ENCODE measurements around the gene SOWAHB. TPM values are rescaled to one million over a fixed set of nuclear protein-coding genes. Genes with fewer than 3 reads are reported as not detected.

Gene SOWAHB, protein sequence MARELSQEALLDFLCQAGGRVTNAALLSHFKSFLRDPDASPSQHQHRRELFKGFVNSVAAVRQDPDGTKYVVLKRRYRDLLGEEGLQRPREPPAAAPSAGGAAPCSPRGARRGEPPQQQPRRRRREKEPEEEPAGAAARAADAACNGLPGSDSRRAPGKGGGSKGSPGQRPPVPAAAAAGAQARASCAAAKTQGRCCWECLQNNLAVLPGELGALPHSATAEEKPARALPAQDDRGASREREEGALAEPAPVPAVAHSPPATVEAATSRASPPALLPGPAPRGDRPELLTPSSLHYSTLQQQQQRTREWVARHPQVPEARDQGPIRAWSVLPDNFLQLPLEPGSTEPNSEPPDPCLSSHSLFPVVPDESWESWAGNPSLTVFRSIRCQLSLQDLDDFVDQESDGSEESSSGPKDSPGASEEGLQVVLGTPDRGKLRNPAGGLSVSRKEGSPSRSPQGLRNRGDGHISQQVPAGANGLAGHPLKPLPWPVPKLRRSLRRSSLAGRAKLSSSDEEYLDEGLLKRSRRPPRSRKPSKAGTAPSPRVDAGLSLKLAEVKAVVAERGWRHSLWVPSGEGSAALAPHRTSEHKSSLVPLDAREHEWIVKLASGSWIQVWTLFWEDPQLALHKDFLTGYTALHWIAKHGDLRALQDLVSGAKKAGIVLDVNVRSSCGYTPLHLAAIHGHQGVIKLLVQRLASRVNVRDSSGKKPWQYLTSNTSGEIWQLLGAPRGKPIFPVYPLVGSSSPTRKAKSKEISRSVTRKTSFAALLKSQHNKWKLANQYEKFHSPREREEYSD
- not detected in 2 replicates for total RNA-seq (2014; rRNA removed; shearing (Covaris generic); ENCODE audit: low replicate concordance)

DNA sequence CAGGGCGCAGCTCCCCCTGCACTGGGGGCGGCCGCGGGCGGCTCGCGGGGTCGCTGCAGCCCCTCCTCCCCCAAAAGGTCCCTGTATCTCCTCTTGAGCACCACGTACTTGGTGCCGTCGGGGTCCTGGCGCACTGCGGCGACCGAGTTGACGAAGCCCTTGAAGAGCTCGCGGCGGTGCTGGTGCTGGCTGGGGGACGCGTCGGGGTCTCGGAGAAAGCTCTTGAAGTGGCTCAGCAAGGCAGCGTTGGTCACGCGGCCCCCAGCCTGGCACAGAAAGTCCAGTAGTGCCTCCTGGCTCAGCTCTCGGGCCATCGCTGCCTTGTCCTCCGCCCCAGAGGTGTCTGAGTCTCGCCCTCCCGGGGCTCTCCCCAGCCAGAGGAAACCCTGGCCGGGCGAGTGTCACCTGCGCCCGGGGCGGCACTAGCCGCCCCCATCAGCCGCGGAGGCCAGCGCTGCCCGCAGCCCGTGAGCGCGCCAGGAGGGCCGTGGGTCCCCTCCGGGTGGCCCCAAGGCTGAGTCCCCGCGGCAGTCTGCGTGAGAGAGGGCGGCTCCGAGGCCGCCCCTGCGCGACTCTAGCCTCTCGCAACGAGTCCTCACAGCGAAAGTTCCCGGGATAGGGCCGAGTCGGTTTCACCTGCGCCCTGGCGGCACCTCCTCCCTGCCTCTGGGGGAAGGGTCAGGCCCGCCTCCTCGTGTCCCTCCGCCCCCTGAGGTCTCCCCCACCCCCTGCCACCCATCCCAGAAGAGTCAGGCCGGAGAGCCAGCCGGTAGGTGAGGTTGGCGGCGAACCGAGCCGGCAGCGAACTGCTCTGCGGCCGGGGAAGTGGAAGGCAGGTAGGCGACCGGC, at the start of gene SOWAHB:
SOWAHB (minus strand) TSS at position 609 of the 849 bp plus-strand sequence; CDS start at position 314, 295 bp downstream.
- H2AFZ ChIP-seq (ENCODE audit: low read length), result no peak within 1 kb of the TSS
- H3K9me2 ChIP-seq (replicated peaks; ENCODE audit: insufficient read depth, low read length), result no peaks in the 10 kb centered on the region
- H4K20me1 ChIP-seq (ENCODE audit: insufficient read depth, low read depth, low read length), result no peaks in the 10 kb centered on the region
- H3K4me3 ChIP-seq (ENCODE audit: low read length), result no peak within 1 kb of the TSS
- H3K36me3 ChIP-seq (ENCODE audit: insufficient read depth, low read length), result no peaks in the 10 kb centered on the region
- no peak for DNase-seq
- H3K27me3 ChIP-seq (ENCODE audit: low read length), result no peaks in the 10 kb centered on the region
- no peak within 1 kb of the TSS for H3K27ac ChIP-seq (ENCODE audit: low read length)
- H3K4me1 ChIP-seq (ENCODE audit: low read length), result no peaks in the 10 kb centered on the region
- no peaks in the 10 kb centered on the region for H3K9me3 ChIP-seq (ENCODE audit: low read length)
- H3K9ac ChIP-seq (ENCODE audit: low read length), result no peak within 1 kb of the TSS
- H3K79me2 ChIP-seq (ENCODE audit: low read length), result no peaks in the 10 kb centered on the region
- no peak within 1 kb of the TSS for H3K4me2 ChIP-seq (ENCODE audit: low read depth, low read length, poor library complexity, severe bottlenecking)

DNA sequence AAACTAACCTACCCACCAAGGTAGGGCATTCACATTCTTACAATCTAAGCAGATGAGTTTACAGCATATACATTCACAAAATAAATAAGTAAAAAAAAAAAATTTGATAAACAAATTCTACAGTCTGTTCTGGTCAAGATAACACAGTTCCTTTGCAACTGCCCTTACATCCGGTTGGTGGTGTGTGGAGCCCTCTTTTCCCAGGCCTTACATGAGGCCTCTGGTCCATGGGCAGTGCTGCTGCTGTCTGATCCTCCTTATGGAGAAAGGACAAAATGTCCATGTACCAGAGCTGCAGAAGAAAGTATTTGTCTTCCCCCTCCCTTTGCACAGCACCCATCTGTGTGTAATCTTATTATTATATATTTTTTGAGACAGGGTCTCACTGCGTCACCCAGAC, 49.4 kb upstream of the SOWAHB start:
- Histone ChIP-seq H3K36me3 (ENCODE audit: insufficient read depth, low read length) (no peaks in the 10 kb centered on the region), H2AFZ (ENCODE audit: low read length) (no peak overlapping the region), H3K4me2 (ENCODE audit: low read depth, low read length, poor library complexity, severe bottlenecking) (no peak overlapping the region), H3K9me3 (ENCODE audit: low read length) (no peaks in the 10 kb centered on the region), H4K20me1 (ENCODE audit: insufficient read depth, low read depth, low read length) (0 out of 2 replicates have a peak, but pooled peaks cover 2% of the 10 kb centered on the region), H3K79me2 (ENCODE audit: low read length) (peaks cover 14% of the 10 kb centered on the region), H3K9ac (ENCODE audit: low read length) (no peak overlapping the region), H3K27me3 (ENCODE audit: low read length) (no peaks in the 10 kb centered on the region), H3K4me1 (ENCODE audit: low read length) (peaks cover 20% of the 10 kb centered on the region), H3K9me2 (replicated peaks; ENCODE audit: insufficient read depth, low read length) (no peaks in the 10 kb centered on the region), H3K27ac (ENCODE audit: low read length) (no peak overlapping the region), H3K4me3 (ENCODE audit: low read length) (no peak overlapping the region)
- peak; percentile 32 for DNase-seq

DNA sequence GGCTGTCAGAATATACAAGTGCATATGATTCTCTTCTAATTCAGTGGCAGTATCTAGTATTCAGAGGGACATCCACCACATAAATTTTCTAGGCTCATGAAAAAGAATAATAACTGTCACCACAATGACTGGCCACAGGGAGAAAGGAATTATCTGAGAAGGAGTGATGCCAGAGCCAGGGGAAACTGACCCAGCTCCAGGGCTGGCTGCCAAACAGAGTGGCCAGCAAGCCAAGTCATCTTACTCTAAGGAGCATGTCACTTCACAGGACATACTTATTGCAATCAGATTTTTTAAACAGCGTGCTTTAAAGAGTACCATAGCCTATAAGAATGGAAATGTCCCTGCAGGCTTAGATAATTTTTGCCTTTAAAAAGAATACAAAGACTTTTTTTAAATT, 45.8 kb upstream of the SOWAHB start:
- no peak overlapping the region for H3K4me3 ChIP-seq (ENCODE audit: low read length)

DNA sequence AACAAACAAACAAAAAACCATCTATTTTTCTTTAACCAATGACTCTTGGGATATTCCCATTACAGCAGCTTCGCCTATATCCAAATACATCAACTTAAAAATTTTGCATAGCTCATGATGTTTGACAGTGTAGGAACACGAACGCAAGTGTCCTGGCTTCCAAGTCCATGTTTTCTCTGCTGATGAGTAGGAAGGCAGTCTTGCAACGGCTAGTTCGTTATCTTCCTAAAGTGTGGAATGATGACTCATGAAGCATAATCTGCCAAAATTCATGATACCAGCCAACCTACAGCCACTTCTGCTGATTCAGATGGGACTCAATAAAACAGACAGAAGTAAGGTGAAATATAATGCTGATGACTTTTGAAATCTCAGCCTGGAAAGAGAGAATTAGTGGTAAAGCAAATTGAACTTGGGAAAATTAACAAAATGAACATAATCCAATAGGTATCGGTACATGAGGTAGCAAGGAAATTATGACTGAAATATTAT, 45.2 kb upstream of the SOWAHB start:
- H3K79me2 ChIP-seq (ENCODE audit: low read length), result no peaks in the 10 kb centered on the region
- H3K36me3 ChIP-seq (ENCODE audit: insufficient read depth, low read length), result no peaks in the 10 kb centered on the region
- no peak for DNase-seq
- no peak overlapping the region for H3K9ac ChIP-seq (ENCODE audit: low read length)
- H2AFZ ChIP-seq (ENCODE audit: low read length), result no peak overlapping the region
- no peak overlapping the region for H3K4me3 ChIP-seq (ENCODE audit: low read length)
- H3K4me1 ChIP-seq (ENCODE audit: low read length), result peaks cover under 1% of the 10 kb centered on the region; the same call in 1 of the 2 replicates
- H3K9me3 ChIP-seq (ENCODE audit: low read length), result no peaks in the 10 kb centered on the region
- H3K27me3 ChIP-seq (ENCODE audit: low read length), result no peaks in the 10 kb centered on the region
- no peak overlapping the region for H3K27ac ChIP-seq (ENCODE audit: low read length)
- no peaks in the 10 kb centered on the region for H4K20me1 ChIP-seq (ENCODE audit: insufficient read depth, low read depth, low read length)
- H3K4me2 ChIP-seq (ENCODE audit: low read depth, low read length, poor library complexity, severe bottlenecking), result no peak overlapping the region
- H3K9me2 ChIP-seq (replicated peaks; ENCODE audit: insufficient read depth, low read length), result no peaks in the 10 kb centered on the region

More for the DNA sequence above, 45.8 kb upstream of the SOWAHB start:
- no peak for DNase-seq
- H3K9me3 ChIP-seq (ENCODE audit: low read length), result no peaks in the 10 kb centered on the region
- no peaks in the 10 kb centered on the region for H3K79me2 ChIP-seq (ENCODE audit: low read length)
- H3K36me3 ChIP-seq (ENCODE audit: insufficient read depth, low read length), result no peaks in the 10 kb centered on the region
- no peaks in the 10 kb centered on the region for H3K27me3 ChIP-seq (ENCODE audit: low read length)
- no peaks in the 10 kb centered on the region for H3K9me2 ChIP-seq (replicated peaks; ENCODE audit: insufficient read depth, low read length)
- H3K4me2 ChIP-seq (ENCODE audit: low read depth, low read length, poor library complexity, severe bottlenecking), result no peak overlapping the region
- H4K20me1 ChIP-seq (ENCODE audit: insufficient read depth, low read depth, low read length), result no peaks in the 10 kb centered on the region
- no peak overlapping the region for H3K9ac ChIP-seq (ENCODE audit: low read length)
- H3K27ac ChIP-seq (ENCODE audit: low read length), result no peak overlapping the region
- no peak overlapping the region for H2AFZ ChIP-seq (ENCODE audit: low read length)
- peaks cover 6% of the 10 kb centered on the region for H3K4me1 ChIP-seq (ENCODE audit: low read length)

DNA sequence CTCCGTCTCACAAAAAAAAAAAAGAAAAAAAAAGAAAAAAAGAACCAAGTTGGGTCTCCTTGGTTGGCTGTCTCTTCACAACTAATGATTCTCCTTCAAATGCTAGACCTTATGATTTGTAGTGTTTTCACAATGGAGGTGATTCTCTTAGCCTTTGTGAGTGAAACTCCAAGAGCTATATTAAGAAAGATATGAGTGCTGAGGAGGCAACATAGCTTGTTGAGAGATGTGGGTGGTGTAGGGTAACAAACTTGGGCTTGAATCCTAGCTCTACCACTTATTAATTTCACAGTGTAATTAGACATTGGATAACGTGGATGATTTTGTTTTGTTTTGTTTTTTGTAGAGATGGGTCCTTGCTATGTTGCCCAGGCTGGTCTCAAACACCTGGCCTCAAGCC, 41.2 kb upstream of the SOWAHB start:
- DNase-seq, result no peak
- no peaks in the 10 kb centered on the region for H3K4me1 ChIP-seq (ENCODE audit: low read length)
- no peak overlapping the region for H3K27ac ChIP-seq (ENCODE audit: low read length)
- no peaks in the 10 kb centered on the region for H3K36me3 ChIP-seq (ENCODE audit: insufficient read depth, low read length)
- H2AFZ ChIP-seq (ENCODE audit: low read length), result no peak overlapping the region
- H3K9me3 ChIP-seq (ENCODE audit: low read length), result no peaks in the 10 kb centered on the region
- no peaks in the 10 kb centered on the region for H3K27me3 ChIP-seq (ENCODE audit: low read length)
- H3K9ac ChIP-seq (ENCODE audit: low read length), result no peak overlapping the region
- no peaks in the 10 kb centered on the region for H3K79me2 ChIP-seq (ENCODE audit: low read length)
- H3K9me2 ChIP-seq (replicated peaks; ENCODE audit: insufficient read depth, low read length), result no peaks in the 10 kb centered on the region
- H3K4me2 ChIP-seq (ENCODE audit: low read depth, low read length, poor library complexity, severe bottlenecking), result no peak overlapping the region
- H4K20me1 ChIP-seq (ENCODE audit: insufficient read depth, low read depth, low read length), result no peaks in the 10 kb centered on the region
- no peak overlapping the region for H3K4me3 ChIP-seq (ENCODE audit: low read length)

DNA sequence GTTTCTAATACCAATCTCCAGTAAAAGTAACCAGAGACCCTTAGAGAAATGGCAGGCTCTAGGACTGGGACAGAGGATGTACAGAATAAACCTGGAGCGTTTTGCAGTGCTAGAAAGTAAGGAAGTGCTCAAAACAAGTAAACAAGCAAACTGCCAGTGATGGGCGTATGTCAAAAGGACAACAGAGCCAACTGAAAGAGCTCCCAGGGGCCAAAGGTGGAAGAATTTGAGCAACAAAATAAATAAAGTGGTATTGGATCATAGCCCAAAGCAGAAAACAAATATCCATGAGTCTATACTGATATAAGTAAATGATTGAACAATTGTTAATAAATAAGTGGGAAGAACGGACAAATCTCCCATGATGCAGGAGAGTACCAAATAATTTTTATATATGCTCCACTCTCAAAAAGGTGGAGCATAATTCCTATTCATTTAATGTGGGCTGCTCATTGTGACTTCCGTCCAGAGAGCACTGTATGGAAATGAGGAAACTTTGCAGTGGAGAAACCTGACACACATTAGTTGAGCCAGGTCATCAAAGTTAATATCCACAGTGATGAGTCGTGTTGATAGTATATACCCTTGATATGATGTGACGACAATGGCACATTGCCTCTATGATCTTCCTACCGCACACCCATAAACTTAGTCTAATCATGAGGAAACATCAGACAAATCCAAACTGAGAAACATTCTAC, 33.8 kb upstream of the SOWAHB start:
- H3K4me2 ChIP-seq (ENCODE audit: low read depth, low read length, poor library complexity, severe bottlenecking), result no peak overlapping the region
- no peak overlapping the region for H3K9ac ChIP-seq (ENCODE audit: low read length)
- H4K20me1 ChIP-seq (ENCODE audit: insufficient read depth, low read depth, low read length), result no peaks in the 10 kb centered on the region
- no peaks in the 10 kb centered on the region for H3K36me3 ChIP-seq (ENCODE audit: insufficient read depth, low read length)
- no peak overlapping the region for H3K27ac ChIP-seq (ENCODE audit: low read length)
- no peak overlapping the region for H3K4me3 ChIP-seq (ENCODE audit: low read length)
- no peaks in the 10 kb centered on the region for H3K79me2 ChIP-seq (ENCODE audit: low read length)
- H3K9me2 ChIP-seq (replicated peaks; ENCODE audit: insufficient read depth, low read length), result no peaks in the 10 kb centered on the region
- H2AFZ ChIP-seq (ENCODE audit: low read length), result no peak overlapping the region
- no peaks in the 10 kb centered on the region for H3K4me1 ChIP-seq (ENCODE audit: low read length)
- no peaks in the 10 kb centered on the region for H3K27me3 ChIP-seq (ENCODE audit: low read length)
- no peaks in the 10 kb centered on the region for H3K9me3 ChIP-seq (ENCODE audit: low read length)
- no peak for DNase-seq

DNA sequence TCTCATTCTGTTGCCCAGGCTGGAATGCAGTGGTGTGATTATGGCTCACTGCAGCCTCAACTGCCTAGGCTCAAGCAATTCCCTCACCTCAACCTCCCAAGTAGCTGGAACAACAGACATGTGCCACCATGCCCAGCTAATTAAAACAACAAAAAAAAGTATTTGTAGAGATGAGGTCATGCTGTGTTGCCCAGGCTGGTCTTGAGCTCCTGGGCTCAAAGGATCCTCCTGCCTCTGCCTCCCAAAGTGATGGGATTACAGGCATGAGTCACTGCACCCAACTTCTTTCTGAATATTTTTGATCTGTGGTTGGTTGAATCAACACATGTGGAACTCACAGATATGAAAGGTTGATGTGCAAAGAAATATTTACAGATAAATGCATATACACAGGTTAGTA, 33.1 kb upstream of the SOWAHB start:
- H3K9me3 ChIP-seq (ENCODE audit: low read length), result no peaks in the 10 kb centered on the region
- no peaks in the 10 kb centered on the region for H3K36me3 ChIP-seq (ENCODE audit: insufficient read depth, low read length)
- H3K4me3 ChIP-seq (ENCODE audit: low read length), result no peak overlapping the region
- H3K4me1 ChIP-seq (ENCODE audit: low read length), result no peaks in the 10 kb centered on the region
- no peak for DNase-seq
- H3K9ac ChIP-seq (ENCODE audit: low read length), result no peak overlapping the region
- H3K27ac ChIP-seq (ENCODE audit: low read length), result no peak overlapping the region
- H3K27me3 ChIP-seq (ENCODE audit: low read length), result no peaks in the 10 kb centered on the region
- H3K79me2 ChIP-seq (ENCODE audit: low read length), result no peaks in the 10 kb centered on the region
- H2AFZ ChIP-seq (ENCODE audit: low read length), result no peak overlapping the region
- no peaks in the 10 kb centered on the region for H3K9me2 ChIP-seq (replicated peaks; ENCODE audit: insufficient read depth, low read length)
- H4K20me1 ChIP-seq (ENCODE audit: insufficient read depth, low read depth, low read length), result no peaks in the 10 kb centered on the region
- no peak overlapping the region for H3K4me2 ChIP-seq (ENCODE audit: low read depth, low read length, poor library complexity, severe bottlenecking)
